ENCODE results near the gene EIF4E1B.

Gene EIF4E1B

GRCh38 chr5:176610435-176610773 lies 20.1 kb upstream of the EIF4E1B start:
- H2BK12ac ChIP-seq (ENCODE audit: low read length in 2 of 2): peak overlapping the region in 1 of 2 experiments; percentile 22
- H3K14ac ChIP-seq (ENCODE audit: low read length in 2 of 2): peak overlapping the region in 1 of 2 experiments; percentile 31
- H2BK5ac ChIP-seq (ENCODE audit: low read depth, low read length, poor library complexity, severe bottlenecking): no peak overlapping the region
- H3K4me3 ChIP-seq (ENCODE audit: insufficient read depth in 1 of 2, low read depth in 1 of 2, low read length in 2 of 2): peak overlapping the region; percentile 79 to 81
- H4K8ac ChIP-seq (ENCODE audit: low read length): peak overlapping the region; percentile 56
- peak overlapping the region; percentile 83 for H2BK15ac ChIP-seq (ENCODE audit: low read depth, poor library complexity, severe bottlenecking)
- no peaks in the 10 kb centered on the region for H3K27me3 ChIP-seq (ENCODE audit: control insufficient read depth in 1 of 2, insufficient read depth in 1 of 2, low read length in 2 of 2)
- H3K36me3 ChIP-seq (ENCODE audit: control insufficient read depth in 1 of 2, insufficient read depth in 2 of 2, low read depth in 1 of 2, low read length in 2 of 2): peaks cover 0 to 5% of the 10 kb centered on the region in 2 experiments
- no peak overlapping the region for H3K27ac ChIP-seq (ENCODE audit: low read length, poor library complexity, severe bottlenecking)
- 0% methylated on average over 5 of the region's 31 CpGs for WGBS
- no peak for DNase-seq
- H3K9ac ChIP-seq (ENCODE audit: low read length): no peak overlapping the region
- no peak overlapping the region for H2AK5ac ChIP-seq (ENCODE audit: low read length, severe bottlenecking)
- peaks cover 19% of the 10 kb centered on the region for H3K79me1 ChIP-seq (replicated peaks; ENCODE audit: low read length, poor library complexity, severe bottlenecking)
- H3K9me3 ChIP-seq (ENCODE audit: control insufficient read depth, low read length): no peaks in the 10 kb centered on the region
- H2AFZ ChIP-seq (ENCODE audit: low read depth, low read length): peak overlapping the region; percentile 21
- peak overlapping the region in 1 of 2 experiments; percentile 26 for H3K4ac ChIP-seq (ENCODE audit: low read depth in 1 of 2, low read length in 2 of 2)
- no peak overlapping the region for H3K23ac ChIP-seq (ENCODE audit: low read length in 2 of 2)
- H3K4me1 ChIP-seq (ENCODE audit: control insufficient read depth, insufficient read depth, low read depth, low read length): peaks cover 34% of the 10 kb centered on the region
- no peak overlapping the region for H3K18ac ChIP-seq (ENCODE audit: low read depth in 1 of 2, low read length in 2 of 2)
- H2BK120ac ChIP-seq (ENCODE audit: low read depth, low read length): no peak overlapping the region
- H3K4me2 ChIP-seq (ENCODE audit: low read length, poor library complexity, severe bottlenecking): peak overlapping the region; percentile 92
- H4K91ac ChIP-seq (ENCODE audit: low read length): no peak overlapping the region

GRCh38 chr5:176611435-176611834 lies 19.0 kb upstream of the EIF4E1B start:
- Histone ChIP-seq H3K23ac (ENCODE audit: low read length in 2 of 2) (no peak overlapping the region), H3K4me1 (ENCODE audit: control insufficient read depth, insufficient read depth, low read depth, low read length) (peaks cover 42% of the 10 kb centered on the region), H2BK5ac (ENCODE audit: low read depth, low read length, poor library complexity, severe bottlenecking) (no peak overlapping the region), H3K9me3 (ENCODE audit: control insufficient read depth, low read length) (no peaks in the 10 kb centered on the region), H3K79me1 (replicated peaks; ENCODE audit: low read length, poor library complexity, severe bottlenecking) (peaks cover 14% of the 10 kb centered on the region), H2BK15ac (ENCODE audit: low read depth, poor library complexity, severe bottlenecking) (no peak overlapping the region), H3K27me3 (ENCODE audit: control insufficient read depth in 1 of 2, insufficient read depth in 1 of 2, low read length in 2 of 2) (no peaks in the 10 kb centered on the region), H2BK12ac (ENCODE audit: low read length in 2 of 2) (no peak overlapping the region), H3K18ac (ENCODE audit: low read depth in 1 of 2, low read length in 2 of 2) (no peak overlapping the region), H3K9ac (ENCODE audit: low read length) (no peak overlapping the region), H3K4ac (ENCODE audit: low read depth in 1 of 2, low read length in 2 of 2) (no peak overlapping the region), H2AFZ (ENCODE audit: low read depth, low read length) (no peak overlapping the region), H2BK120ac (ENCODE audit: low read depth, low read length) (no peak overlapping the region), H3K14ac (ENCODE audit: low read length in 2 of 2) (no peak overlapping the region), H2AK5ac (ENCODE audit: low read length, severe bottlenecking) (no peak overlapping the region), H3K4me2 (ENCODE audit: low read length, poor library complexity, severe bottlenecking) (no peak overlapping the region), H4K91ac (ENCODE audit: low read length) (no peak overlapping the region), H3K27ac (ENCODE audit: low read length, poor library complexity, severe bottlenecking) (no peak overlapping the region), H3K4me3 (ENCODE audit: insufficient read depth in 1 of 2, low read depth in 1 of 2, low read length in 2 of 2) (no peak overlapping the region), H4K8ac (ENCODE audit: low read length) (no peak overlapping the region), H3K36me3 (ENCODE audit: control insufficient read depth in 1 of 2, insufficient read depth in 2 of 2, low read depth in 1 of 2, low read length in 2 of 2) (peaks cover 0 to 4% of the 10 kb centered on the region in 2 experiments)
- 12% methylated on average over 10 of the region's 10 CpGs for WGBS
- peak; percentile 86 for DNase-seq

- Histone ChIP-seq H2BK120ac (ENCODE audit: low read depth, low read length) (no peak overlapping the region), H3K79me1 (replicated peaks; ENCODE audit: low read length, poor library complexity, severe bottlenecking) (peaks cover 9% of the 10 kb centered on the region), H3K23ac (ENCODE audit: low read length in 2 of 2) (no peak overlapping the region), H3K36me3 (ENCODE audit: control insufficient read depth in 1 of 2, insufficient read depth in 2 of 2, low read depth in 1 of 2, low read length in 2 of 2) (no peaks in the 10 kb centered on the region), H3K9me3 (ENCODE audit: control insufficient read depth, low read length) (no peaks in the 10 kb centered on the region), H2AFZ (ENCODE audit: low read depth, low read length) (no peak overlapping the region), H4K8ac (ENCODE audit: low read length) (no peak overlapping the region), H2BK15ac (ENCODE audit: low read depth, poor library complexity, severe bottlenecking) (no peak overlapping the region), H3K27me3 (ENCODE audit: control insufficient read depth in 1 of 2, insufficient read depth in 1 of 2, low read length in 2 of 2) (no peaks in the 10 kb centered on the region), H2BK12ac (ENCODE audit: low read length in 2 of 2) (no peak overlapping the region), H3K27ac (ENCODE audit: low read length, poor library complexity, severe bottlenecking) (no peak overlapping the region), H2BK5ac (ENCODE audit: low read depth, low read length, poor library complexity, severe bottlenecking) (no peak overlapping the region), H3K9ac (ENCODE audit: low read length) (no peak overlapping the region), H3K4ac (ENCODE audit: low read depth in 1 of 2, low read length in 2 of 2) (no peak overlapping the region), H3K4me3 (ENCODE audit: insufficient read depth in 1 of 2, low read depth in 1 of 2, low read length in 2 of 2) (no peak overlapping the region), H4K91ac (ENCODE audit: low read length) (peak overlapping the region; percentile 31), H3K18ac (ENCODE audit: low read depth in 1 of 2, low read length in 2 of 2) (no peak overlapping the region), H3K4me2 (ENCODE audit: low read length, poor library complexity, severe bottlenecking) (no peak overlapping the region), H2AK5ac (ENCODE audit: low read length, severe bottlenecking) (no peak overlapping the region), H3K4me1 (ENCODE audit: control insufficient read depth, insufficient read depth, low read depth, low read length) (peaks cover 47% of the 10 kb centered on the region), H3K14ac (ENCODE audit: low read length in 2 of 2) (no peak overlapping the region)
- WGBS: 87% methylated on average over 6 of the region's 6 CpGs
- no peak for DNase-seq
Measured at GRCh38 chr5:176612008-176612407, 18.5 kb upstream of the EIF4E1B start.

DNA sequence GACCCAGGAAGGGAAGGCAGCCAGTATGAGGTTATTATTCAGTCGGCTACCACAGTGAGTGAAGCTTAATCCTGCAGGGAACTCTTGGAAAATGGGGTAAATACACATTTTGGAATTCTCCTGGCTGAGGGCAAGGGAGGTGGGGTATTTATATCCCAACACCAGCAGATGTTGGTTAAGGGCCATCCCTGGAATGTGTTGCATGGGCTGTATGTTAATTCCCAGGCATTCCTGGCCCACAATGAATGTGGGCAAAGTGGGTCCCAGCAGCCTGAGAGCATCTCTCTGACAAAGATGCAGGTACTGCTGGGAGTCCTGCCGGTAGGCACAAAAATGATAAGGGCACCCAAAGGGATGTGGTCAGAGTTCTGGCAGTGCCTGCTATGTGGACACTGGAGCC lies 17.6 kb upstream of the EIF4E1B start:
- H2BK120ac ChIP-seq (ENCODE audit: low read depth, low read length): no peak overlapping the region
- H3K9me3 ChIP-seq (ENCODE audit: control insufficient read depth, low read length): no peaks in the 10 kb centered on the region
- no peak overlapping the region for H3K9ac ChIP-seq (ENCODE audit: low read length)
- no peak overlapping the region for H4K8ac ChIP-seq (ENCODE audit: low read length)
- H2BK5ac ChIP-seq (ENCODE audit: low read depth, low read length, poor library complexity, severe bottlenecking): no peak overlapping the region
- H3K79me1 ChIP-seq (replicated peaks; ENCODE audit: low read length, poor library complexity, severe bottlenecking): peaks cover 6% of the 10 kb centered on the region
- H3K4me1 ChIP-seq (ENCODE audit: control insufficient read depth, insufficient read depth, low read depth, low read length): peaks cover 48% of the 10 kb centered on the region
- H3K36me3 ChIP-seq (ENCODE audit: control insufficient read depth in 1 of 2, insufficient read depth in 2 of 2, low read depth in 1 of 2, low read length in 2 of 2): no peaks in the 10 kb centered on the region
- no peak overlapping the region for H2BK12ac ChIP-seq (ENCODE audit: low read length in 2 of 2)
- no peak overlapping the region for H2AFZ ChIP-seq (ENCODE audit: low read depth, low read length)
- no peaks in the 10 kb centered on the region for H3K27me3 ChIP-seq (ENCODE audit: control insufficient read depth in 1 of 2, insufficient read depth in 1 of 2, low read length in 2 of 2)
- no peak for DNase-seq
- no peak overlapping the region for H3K4me2 ChIP-seq (ENCODE audit: low read length, poor library complexity, severe bottlenecking)
- no peak overlapping the region for H2BK15ac ChIP-seq (ENCODE audit: low read depth, poor library complexity, severe bottlenecking)
- no peak overlapping the region for H3K14ac ChIP-seq (ENCODE audit: low read length in 2 of 2)
- no peak overlapping the region for H4K91ac ChIP-seq (ENCODE audit: low read length)
- H3K27ac ChIP-seq (ENCODE audit: low read length, poor library complexity, severe bottlenecking): no peak overlapping the region
- no peak overlapping the region for H3K4ac ChIP-seq (ENCODE audit: low read depth in 1 of 2, low read length in 2 of 2)
- no peak overlapping the region for H3K18ac ChIP-seq (ENCODE audit: low read depth in 1 of 2, low read length in 2 of 2)
- no peak overlapping the region for H3K4me3 ChIP-seq (ENCODE audit: insufficient read depth in 1 of 2, low read depth in 1 of 2, low read length in 2 of 2)
- 60% methylated on average over 2 of the region's 2 CpGs for WGBS
- no peak overlapping the region for H3K23ac ChIP-seq (ENCODE audit: low read length in 2 of 2)
- no peak overlapping the region for H2AK5ac ChIP-seq (ENCODE audit: low read length, severe bottlenecking)
